Measurements from ENCODE around the gene ABCA12.

Gene ABCA12

GRCh38 chr2:215141706-215142105 is 3.3 kb upstream of the ABCA12 start:
- Histone ChIP-seq H2AFZ (ENCODE audit: low read depth, low read length) (no peak overlapping the region), H3K27ac (ENCODE audit: low read length) (no peak overlapping the region), H3K4me3 (ENCODE audit: low read length) (no peak overlapping the region), H3K4me2 (ENCODE audit: low read length) (no peak overlapping the region), H4K20me1 (ENCODE audit: insufficient read depth, low read length) (no peaks in the 10 kb centered on the region), H3K9me3 (ENCODE audit: insufficient read depth, low read length) (no peaks in the 10 kb centered on the region), H3K27me3 (ENCODE audit: low read depth, low read length) (no peaks in the 10 kb centered on the region), H3K79me2 (ENCODE audit: low read length) (no peaks in the 10 kb centered on the region), H3K4me1 (ENCODE audit: low read length) (peaks cover 28% of the 10 kb centered on the region), H3K36me3 (replicated peaks; ENCODE audit: low read depth, low read length) (no peaks in the 10 kb centered on the region), H3K9ac (ENCODE audit: low read length) (no peak overlapping the region)
- TF ChIP-seq CTCF (IDR thresholded peaks at IDR 0.05; ENCODE audit: low read depth, low read length) (no peak), EZH2phosphoT487 (IDR thresholded peaks at IDR 0.05; ENCODE audit: low read depth) (no peak)

- H3K9me3 ChIP-seq (ENCODE audit: insufficient read depth, low read length): no peaks in the 10 kb centered on the region
- 0 out of 2 replicates have a peak overlapping the region, but pooled peaks have one; percentile 22 for H3K4me2 ChIP-seq (ENCODE audit: low read length)
- no peak overlapping the region for H3K4me3 ChIP-seq (ENCODE audit: low read length)
- H3K36me3 ChIP-seq (replicated peaks; ENCODE audit: low read depth, low read length): no peaks in the 10 kb centered on the region
- no peak overlapping the region for H2AFZ ChIP-seq (ENCODE audit: low read depth, low read length)
- no peak overlapping the region for H3K27ac ChIP-seq (ENCODE audit: low read length)
- no peaks in the 10 kb centered on the region for H3K79me2 ChIP-seq (ENCODE audit: low read length)
- H3K9ac ChIP-seq (ENCODE audit: low read length): no peak overlapping the region
- no peaks in the 10 kb centered on the region for H3K27me3 ChIP-seq (ENCODE audit: low read depth, low read length)
- H4K20me1 ChIP-seq (ENCODE audit: insufficient read depth, low read length): no peaks in the 10 kb centered on the region
- TF ChIP-seq CTCF (IDR thresholded peaks at IDR 0.05; ENCODE audit: low read depth, low read length): no peak
- no peak for TF ChIP-seq EZH2phosphoT487 (IDR thresholded peaks at IDR 0.05; ENCODE audit: low read depth)
- peaks cover 35% of the 10 kb centered on the region for H3K4me1 ChIP-seq (ENCODE audit: low read length)
These were observed 1.8 kb upstream of the ABCA12 start for GRCh38 chr2:215140166-215140707.

GRCh38 chr2:215137741-215138340 is 585 bp downstream of the ABCA12 start:
- Histone ChIP-seq H3K9me3 (ENCODE audit: insufficient read depth, low read length) (no peaks in the 10 kb centered on the region), H3K4me2 (ENCODE audit: low read length) (peak overlapping the region; percentile 56)

More at GRCh38 chr2:215137741-215138340, 585 bp downstream of the ABCA12 start:
- Histone ChIP-seq H2AFZ (ENCODE audit: low read depth, low read length) (no peak overlapping the region), H3K27ac (ENCODE audit: low read length) (0 out of 2 replicates have a peak overlapping the region, but pooled peaks have one; percentile 23), H3K4me3 (ENCODE audit: low read length) (peak overlapping the region; percentile 28), H3K36me3 (replicated peaks; ENCODE audit: low read depth, low read length) (no peaks in the 10 kb centered on the region), H3K4me1 (ENCODE audit: low read length) (peaks cover 35% of the 10 kb centered on the region), H3K27me3 (ENCODE audit: low read depth, low read length) (no peaks in the 10 kb centered on the region), H3K9ac (ENCODE audit: low read length) (no peak overlapping the region), H4K20me1 (ENCODE audit: insufficient read depth, low read length) (no peaks in the 10 kb centered on the region), H3K79me2 (ENCODE audit: low read length) (no peaks in the 10 kb centered on the region)
- TF ChIP-seq CTCF (IDR thresholded peaks at IDR 0.05; ENCODE audit: low read depth, low read length) (no peak), EZH2phosphoT487 (IDR thresholded peaks at IDR 0.05; ENCODE audit: low read depth) (no peak)
